Panc1 (cell line): ENCODE data around the gene POLRMT. TPM values are rescaled to one million over a fixed set of nuclear protein-coding genes. Genes with fewer than 3 reads are reported as not detected.

Experiments used
- ATAC-seq: fragments of 200-7000 bp; cut with Tn5 transposase; 2 replicates; pipeline ENCODE4 v1.9.1; 2020; ENCODE audit warnings: mild to moderate bottlenecking, moderate library complexity
- BruUV-seq: library from RNA; stranded (reverse); fragments of 400-500 nt; replicated peaks from 2 replicates; lab custom pipeline; 2021; lab: Mats Ljungman, UMichigan
- CTCF ChIA-PET: fragments of 300-600 bp; sonication (Branson Sonifier 250); formaldehyde crosslinking; loops from one replicate; lab custom pipeline; 2022; ENCODE audit warnings: antibody characterized with exemption; lab: Charles Lee
- POLR2A ChIA-PET: fragments of 300-600 bp; sonication (Branson Sonifier 250); formaldehyde crosslinking; loops from one replicate; lab custom pipeline; 2022; ENCODE audit warnings: antibody characterized with exemption; lab: Charles Lee
- DNase-seq: peaks from one replicate; pipeline ENCODE4 v3.0.0-alpha.2; 2010; ENCODE audit warnings: low read depth, low spot score
- H3K27ac ChIP-seq: 2 replicates; pipeline ENCODE4 v1.5.1; 2011; ENCODE audit warnings: mild to moderate bottlenecking, low read length, inconsistent platforms
- H3K27me3 ChIP-seq: fragments of 200-500 bp; sonication (Bioruptor generic); 2 replicates; pipeline ENCODE4 v1.6.0; 2014; ENCODE audit warnings: low read length, inconsistent platforms; ENCODE audit not compliant: control insufficient read depth, insufficient read depth
- H3K36me3 ChIP-seq: fragments of 200-500 bp; sonication (Bioruptor generic); 2 replicates; pipeline ENCODE4 v1.5.1; 2014; ENCODE audit warnings: inconsistent platforms, mild to moderate bottlenecking, low read length, moderate library complexity; ENCODE audit not compliant: control insufficient read depth, insufficient read depth
- H3K4me1 ChIP-seq: 2 replicates; pipeline ENCODE4 v1.5.1; 2011; ENCODE audit warnings: inconsistent platforms, mild to moderate bottlenecking, low read length, moderate library complexity; ENCODE audit not compliant: control insufficient read depth, insufficient read depth
- H3K4me3 ChIP-seq, 2 experiments: 2 replicates each; pipeline ENCODE4 v1.5.1; 2011 to 2012; ENCODE audit warnings: low read depth in 2 of 2, low read length in 2 of 2, mild to moderate bottlenecking in 2 of 2, inconsistent platforms in 1 of 2, moderate library complexity in 1 of 2
- H3K9me3 ChIP-seq: fragments of 200-500 bp; sonication (Bioruptor generic); 2 replicates; pipeline ENCODE4 v1.5.1; 2014; ENCODE audit warnings: low read depth, mild to moderate bottlenecking, inconsistent platforms, low read length, moderate library complexity; ENCODE audit not compliant: control insufficient read depth, insufficient read depth
- CTCF ChIP-seq: fragments of 450-650 bp; IDR thresholded peaks from 2 replicates; pipeline ENCODE4 v1.5.1; 2017; ENCODE audit warnings: mild to moderate bottlenecking
- POLR2AphosphoS5 ChIP-seq: IDR thresholded peaks from 2 replicates; pipeline ENCODE4 v1.6.1; 2012; ENCODE audit warnings: mild to moderate bottlenecking, low read depth, low read length, moderate library complexity
- SIN3A ChIP-seq: IDR thresholded peaks from 2 replicates; pipeline ENCODE4 v1.6.1; 2012; ENCODE audit warnings: low read depth, mild to moderate bottlenecking, low read length, moderate library complexity, borderline replicate concordance; ENCODE audit not compliant: insufficient read depth
- TCF7L2 ChIP-seq: IDR thresholded peaks from 2 replicates; pipeline ENCODE4 v1.6.1; 2011; ENCODE audit warnings: mild to moderate bottlenecking, low read depth, low read length, inconsistent platforms
- in situ Hi-C: cut with HindIII; loops from 2 replicates; pipeline ENCODE4 v1.10.0; 2016; ENCODE audit warnings: low sequenced_read_pairs, low pct_unique_long_range_greater_than_20kb
- intact Hi-C: fragments of 100-400 bp; cut with micrococcal nuclease; formaldehyde crosslinking; loops from one replicate; pipeline ENCODE4 v1.10.0; 2022; ENCODE audit not compliant: unreplicated experiment
- total RNA-seq: library from RNA; stranded (reverse); gene quantifications from one replicate; pipeline ENCODE4 v1.2.1, GENCODE V29; 2021; ENCODE audit not compliant: unreplicated experiment
- TF ChIP-seq, protein P1 (sequence below), 2 experiments: IDR thresholded peaks; 2 replicates each; pipeline ENCODE4 v1.6.1; 2011 to 2012; ENCODE audit warnings: low read depth in 2 of 2, control low read depth in 1 of 2, low read length in 1 of 2, mild to moderate bottlenecking in 1 of 2, moderate library complexity in 1 of 2; ENCODE audit not compliant: insufficient read depth in 1 of 2

Gene POLRMT
- total RNA-seq, 1 experiment from 2014 or later, result 56.0 TPM

GRCh38 chr19:656751-657559 is 23.6 kb upstream of the POLRMT start:
- no peaks in the 10 kb centered on the region; the same call in 1 of the 2 replicates for H3K36me3 ChIP-seq
- no peaks in the 10 kb centered on the region for H3K27me3 ChIP-seq
- in situ Hi-C loops, result no loop called here
- no peak overlapping the region for H3K4me3 ChIP-seq
- no peaks in the 10 kb centered on the region for H3K9me3 ChIP-seq
- BruUV-seq, result no TSS peak
- H3K4me1 ChIP-seq, result no peaks in the 10 kb centered on the region; the same call in 1 of the 2 replicates
- DNase-seq (no peak), ATAC-seq (0 out of 2 replicates have a peak, but pooled peaks have one; percentile 31)
- ChIA-PET CTCF (no interaction called here), POLR2A (no interaction called here)
- no peak overlapping the region for H3K27ac ChIP-seq
- TF ChIP-seq POLR2AphosphoS5 (no peak), TCF7L2 (no peak), SIN3A (no peak), CTCF (no peak)
- TF ChIP-seq, protein P1, sequence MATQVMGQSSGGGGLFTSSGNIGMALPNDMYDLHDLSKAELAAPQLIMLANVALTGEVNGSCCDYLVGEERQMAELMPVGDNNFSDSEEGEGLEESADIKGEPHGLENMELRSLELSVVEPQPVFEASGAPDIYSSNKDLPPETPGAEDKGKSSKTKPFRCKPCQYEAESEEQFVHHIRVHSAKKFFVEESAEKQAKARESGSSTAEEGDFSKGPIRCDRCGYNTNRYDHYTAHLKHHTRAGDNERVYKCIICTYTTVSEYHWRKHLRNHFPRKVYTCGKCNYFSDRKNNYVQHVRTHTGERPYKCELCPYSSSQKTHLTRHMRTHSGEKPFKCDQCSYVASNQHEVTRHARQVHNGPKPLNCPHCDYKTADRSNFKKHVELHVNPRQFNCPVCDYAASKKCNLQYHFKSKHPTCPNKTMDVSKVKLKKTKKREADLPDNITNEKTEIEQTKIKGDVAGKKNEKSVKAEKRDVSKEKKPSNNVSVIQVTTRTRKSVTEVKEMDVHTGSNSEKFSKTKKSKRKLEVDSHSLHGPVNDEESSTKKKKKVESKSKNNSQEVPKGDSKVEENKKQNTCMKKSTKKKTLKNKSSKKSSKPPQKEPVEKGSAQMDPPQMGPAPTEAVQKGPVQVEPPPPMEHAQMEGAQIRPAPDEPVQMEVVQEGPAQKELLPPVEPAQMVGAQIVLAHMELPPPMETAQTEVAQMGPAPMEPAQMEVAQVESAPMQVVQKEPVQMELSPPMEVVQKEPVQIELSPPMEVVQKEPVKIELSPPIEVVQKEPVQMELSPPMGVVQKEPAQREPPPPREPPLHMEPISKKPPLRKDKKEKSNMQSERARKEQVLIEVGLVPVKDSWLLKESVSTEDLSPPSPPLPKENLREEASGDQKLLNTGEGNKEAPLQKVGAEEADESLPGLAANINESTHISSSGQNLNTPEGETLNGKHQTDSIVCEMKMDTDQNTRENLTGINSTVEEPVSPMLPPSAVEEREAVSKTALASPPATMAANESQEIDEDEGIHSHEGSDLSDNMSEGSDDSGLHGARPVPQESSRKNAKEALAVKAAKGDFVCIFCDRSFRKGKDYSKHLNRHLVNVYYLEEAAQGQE (IDR thresholded peaks at IDR 0.05; ENCODE audit: insufficient read depth in 1 of 2, low read depth in 2 of 2, low read length in 1 of 2), result no peak
- intact Hi-C loops, result no loop called here

DNA sequence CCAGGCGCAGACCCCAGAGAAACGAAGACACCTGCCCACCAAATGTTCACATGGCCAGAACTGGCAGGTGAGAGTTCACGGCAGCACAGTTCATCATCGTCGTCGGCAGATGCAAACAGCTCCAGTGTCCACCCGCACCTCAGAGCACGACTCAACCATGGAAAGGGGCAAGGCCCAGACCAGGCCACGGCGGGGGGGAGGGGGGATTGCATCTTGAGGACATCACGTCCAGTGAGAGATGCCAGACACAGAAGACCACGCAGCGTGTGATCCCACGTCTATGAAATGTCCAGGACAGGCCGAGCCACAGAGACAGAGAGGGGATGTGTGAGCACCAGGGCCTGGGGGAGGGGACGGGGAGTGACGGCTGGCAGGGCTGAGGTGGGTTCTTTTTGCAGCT is 22.4 kb upstream of the POLRMT start:
- Histone ChIP-seq H3K27ac (no peak overlapping the region), H3K27me3 (no peaks in the 10 kb centered on the region), H3K4me1 (no peaks in the 10 kb centered on the region; the same call in 1 of the 2 replicates), H3K36me3 (no peaks in the 10 kb centered on the region; the same call in 1 of the 2 replicates), H3K4me3 (no peak overlapping the region), H3K9me3 (no peaks in the 10 kb centered on the region)
- ChIA-PET POLR2A (no interaction called here), CTCF (no interaction called here)
- intact Hi-C loops (no loop called here), in situ Hi-C loops (no loop called here)
- DNase-seq, result no peak
- TF ChIP-seq, protein P1 (IDR thresholded peaks at IDR 0.05; ENCODE audit: insufficient read depth in 1 of 2, low read depth in 2 of 2, low read length in 1 of 2), result no peak
- no peak for TF ChIP-seq SIN3A
- TF ChIP-seq CTCF, result no peak
- TF ChIP-seq POLR2AphosphoS5, result no peak
- TF ChIP-seq TCF7L2, result no peak
- ATAC-seq, result no peak
- no TSS peak for BruUV-seq
